Activated CD4-positive, alpha-beta T cell treated with anti-CD3 and anti-CD28 coated beads, Interleukin-2, amount 10 ng/mL, durations not matched to agents 24 days and 14 days (primary cell): ENCODE results near the gene HPCAL4. TPM values are rescaled to one million over a fixed set of nuclear protein-coding genes. Genes with fewer than 3 reads are reported as not detected.
A peak's percentile ranks its signal among the peaks of the same experiment; 100 is the strongest.

Experiments used
- DNase-seq: peaks from one replicate; pipeline ENCODE4 v3.0.0; 2022
- H3K27ac Mint-ChIP-seq: one replicate; pipeline ENCODE4 v1.8.0; 2022; ENCODE audit warnings: mild to moderate bottlenecking, mixed read lengths
- H3K27me3 Mint-ChIP-seq: one replicate; pipeline ENCODE4 v1.8.0; 2022; ENCODE audit warnings: mixed read lengths
- H3K36me3 Mint-ChIP-seq: one replicate; pipeline ENCODE4 v1.8.0; 2022; ENCODE audit warnings: low read depth, mild to moderate bottlenecking, mixed read lengths
- H3K4me1 Mint-ChIP-seq: one replicate; pipeline ENCODE4 v1.8.0; 2021; ENCODE audit warnings: mixed read lengths
- H3K4me3 Mint-ChIP-seq: one replicate; pipeline ENCODE4 v1.8.0; 2022; ENCODE audit warnings: mild to moderate bottlenecking, moderate library complexity, mixed read lengths
- H3K9me3 Mint-ChIP-seq: one replicate; pipeline ENCODE4 v1.8.0; 2021; ENCODE audit warnings: mixed read lengths
- intact Hi-C: fragments of 100-400 bp; cut with micrococcal nuclease; formaldehyde crosslinking; loops from one replicate; pipeline ENCODE4 v1.15.1; 2023
- total RNA-seq: library from RNA; stranded (reverse); gene quantifications from 2 replicates; pipeline ENCODE4 v1.2.3, GENCODE V29; 2022

Gene HPCAL4
- total RNA-seq, 1 donor from 2014 or later: 0.44 TPM

DNA sequence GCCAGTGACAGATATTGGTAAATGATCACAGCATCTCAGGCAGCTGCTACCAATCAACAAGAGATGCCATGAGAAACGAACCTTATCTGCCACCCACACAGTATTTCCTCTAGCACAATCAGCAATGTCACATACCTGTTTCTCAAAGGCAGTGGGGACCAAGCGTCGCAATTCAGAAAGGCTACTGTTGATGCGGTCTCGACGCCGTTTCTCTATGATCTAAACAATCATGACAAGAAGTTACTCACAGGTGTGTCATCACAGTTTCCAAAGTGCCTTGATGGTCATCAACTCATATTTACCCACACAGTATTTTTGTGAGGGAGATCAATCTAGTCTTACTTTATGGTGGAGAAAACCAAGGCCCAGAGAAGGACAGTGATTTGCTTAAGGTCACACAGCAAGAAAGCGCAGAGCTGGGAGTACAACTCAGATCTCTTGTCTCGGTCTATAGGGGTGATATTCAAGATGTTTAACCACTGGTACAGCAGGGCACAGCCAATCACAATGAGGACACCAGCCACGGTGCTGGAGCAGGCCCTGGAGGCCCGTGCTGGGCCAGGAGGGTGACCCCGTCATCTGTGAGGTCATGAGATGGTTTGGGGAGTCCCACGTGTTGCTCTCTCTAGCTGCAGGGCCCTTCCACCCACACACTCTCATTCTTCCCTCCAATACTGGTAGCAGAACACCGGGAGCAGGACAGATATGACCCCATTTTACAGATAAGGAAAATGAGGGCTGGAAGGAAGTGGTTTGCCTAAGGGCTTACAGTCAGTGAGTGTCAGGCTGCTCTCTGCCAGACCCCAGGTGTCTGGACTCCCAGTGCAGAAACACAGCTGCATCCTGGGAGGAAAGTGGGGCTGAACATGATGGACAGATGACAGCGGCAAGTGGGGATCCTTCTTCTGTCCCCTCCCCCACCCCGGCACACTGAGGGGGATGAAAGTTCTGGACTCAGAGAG is 59.6 kb downstream of the HPCAL4 start:
- no peaks in the 10 kb centered on the region for H3K9me3 Mint-ChIP-seq
- H3K27me3 Mint-ChIP-seq: peaks cover 16% of the 10 kb centered on the region
- no peaks in the 10 kb centered on the region for H3K36me3 Mint-ChIP-seq
- DNase-seq: no peak
- intact Hi-C loops: no loop called here
- peaks cover 16% of the 10 kb centered on the region for H3K4me1 Mint-ChIP-seq
- no peak overlapping the region for H3K4me3 Mint-ChIP-seq
- H3K27ac Mint-ChIP-seq: peak overlapping the region; percentile 46

DNA sequence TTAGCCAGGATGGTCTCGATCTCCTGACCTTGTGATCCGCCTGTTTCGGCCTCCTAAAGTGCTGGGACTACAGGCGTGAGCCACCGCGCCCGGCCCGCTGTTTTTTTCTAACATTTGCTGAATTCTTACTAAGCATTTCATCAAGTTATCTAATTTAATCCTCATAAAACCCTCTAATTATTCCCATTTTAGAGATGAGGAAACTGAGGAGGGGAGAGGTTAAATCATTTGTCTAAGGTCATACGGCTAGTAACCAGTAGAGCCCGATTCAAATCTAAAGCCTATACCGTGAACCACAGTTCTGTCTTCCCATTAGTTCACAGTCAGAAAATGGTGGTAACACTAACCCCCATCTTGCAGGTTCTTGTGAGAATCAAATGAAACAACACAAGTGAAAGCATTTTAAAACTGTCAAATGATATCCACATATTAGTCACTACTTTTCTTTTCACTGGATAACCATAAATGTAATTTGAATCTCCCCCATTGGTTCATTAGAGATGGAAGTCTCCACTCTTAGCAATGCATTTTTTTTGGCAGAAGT is 62.4 kb downstream of the HPCAL4 start:
- H3K4me1 Mint-ChIP-seq: peaks cover 16% of the 10 kb centered on the region
- intact Hi-C loops: no loop called here
- no peaks in the 10 kb centered on the region for H3K36me3 Mint-ChIP-seq
- no peak overlapping the region for H3K4me3 Mint-ChIP-seq
- H3K27me3 Mint-ChIP-seq: peaks cover 10% of the 10 kb centered on the region
- H3K9me3 Mint-ChIP-seq: no peaks in the 10 kb centered on the region
- DNase-seq: no peak
- no peak overlapping the region for H3K27ac Mint-ChIP-seq

Other genes starting within 250 kb of the HPCAL4 start
- not detected in 2 replicates for gene BMP8A, start 199.8 kb downstream of the HPCAL4 start, total RNA-seq
- 337 and 353 TPM in 2 replicates for gene PABPC4, start 114.6 kb downstream of the HPCAL4 start, total RNA-seq
- not detected in 2 replicates for gene HEYL, start 51.8 kb downstream of the HPCAL4 start, total RNA-seq
- 0.31 and 0.56 TPM in 2 replicates for gene NT5C1A, start 19.3 kb downstream of the HPCAL4 start, total RNA-seq
- 71.3 and 76.7 TPM in 2 replicates for gene PPIE, start 47.4 kb upstream of the HPCAL4 start, total RNA-seq
- 1.5 and 1.8 TPM in 2 replicates for gene OXCT2, start 79.9 kb upstream of the HPCAL4 start, total RNA-seq
- 0.37 and 0.43 TPM in 2 replicates for gene BMP8B, start 97.4 kb upstream of the HPCAL4 start, total RNA-seq
- 28.2 and 28.4 TPM in 2 replicates for gene TRIT1, start 192.1 kb upstream of the HPCAL4 start, total RNA-seq
- gene MYCL, start 210.5 kb upstream of the HPCAL4 start, total RNA-seq: 0.42 and 0.57 TPM in 2 replicates